ENCODE measurements around the gene AZI2.
A peak's percentile ranks its signal among the peaks of the same experiment; 100 is the strongest.

AZI2 gene

GRCh38 chr3:28348629-28349468 lies at the start of gene AZI2, which contains the start of gene ZCWPW2:
AZI2 (minus strand) TSS chr3:28348824; CDS start chr3:28340617, 8,207 bp downstream.
ZCWPW2 (plus strand) TSS chr3:28348721; CDS start chr3:28413069, 64,348 bp downstream.
- peak; percentile 83 for FAIRE-seq

GRCh38 chr3:28388978-28389377 lies 40.4 kb upstream of the AZI2 start:
- FAIRE-seq = no peak

GRCh38 chr3:28386049-28386448 lies 37.4 kb upstream of the AZI2 start:
- FAIRE-seq = no peak

GRCh38 chr3:28376424-28376823 lies 27.8 kb upstream of the AZI2 start:
- no peak for FAIRE-seq

GRCh38 chr3:28349469-28350000 lies 911 bp upstream of the AZI2 start:
- FAIRE-seq = peak; percentile 77

GRCh38 chr3:28348265-28348628 lies 377 bp downstream of the AZI2 start:
- no peak for FAIRE-seq

GRCh38 chr3:28347374-28348264 lies 1.0 kb downstream of the AZI2 start:
- no peak for FAIRE-seq

- peak; percentile 60 for FAIRE-seq
Observed at GRCh38 chr3:28345690-28346089, 2.9 kb downstream of the AZI2 start.

- no peak for FAIRE-seq
Observed at GRCh38 chr3:28343144-28343543, 5.5 kb downstream of the AZI2 start.

GRCh38 chr3:28337230-28337629 lies 11.4 kb downstream of the AZI2 start:
- no peak for FAIRE-seq

- no peak for FAIRE-seq
Observed at GRCh38 chr3:28335246-28335645, 13.4 kb downstream of the AZI2 start.

- FAIRE-seq = peak; percentile 59
Observed at GRCh38 chr3:28334552-28334951, 14.1 kb downstream of the AZI2 start.

- peak; percentile 93 for FAIRE-seq
Observed at GRCh38 chr3:28328188-28329151, 20.2 kb downstream of the AZI2 start.

- no peak for FAIRE-seq
Observed at GRCh38 chr3:28326458-28326926, 22.1 kb downstream of the AZI2 start.

- FAIRE-seq = no peak
Observed at GRCh38 chr3:28322464-28322863, 26.2 kb downstream of the AZI2 start.

GRCh38 chr3:28320981-28321380 lies 27.6 kb downstream of the AZI2 start:
- FAIRE-seq = no peak

GRCh38 chr3:28317438-28318022 lies 31.1 kb downstream of the AZI2 start:
- FAIRE-seq = no peak

- FAIRE-seq = no peak
Observed at GRCh38 chr3:28316226-28316625, 32.4 kb downstream of the AZI2 start.

GRCh38 chr3:28315711-28316110 lies 32.9 kb downstream of the AZI2 start:
- FAIRE-seq = no peak

- no peak for FAIRE-seq
Observed at GRCh38 chr3:28308196-28308595, 40.4 kb downstream of the AZI2 start.

- FAIRE-seq = no peak
Observed at GRCh38 chr3:28301688-28302087, 46.9 kb downstream of the AZI2 start.

Measured in endometrium (tissue), 2 donors.